Measurements from ENCODE around the gene NAV2.

- no peak for TF ChIP-seq CTCF (IDR thresholded peaks at IDR 0.05)
- no peak for TF ChIP-seq POLR2AphosphoS5 (IDR thresholded peaks at IDR 0.05)
Observed at GRCh38 chr11:19836666-19837065, 124.0 kb downstream of the NAV2 start.
